IMR-90 (cell line): Measurements from ENCODE around the gene RNF114. TPM values are rescaled to one million over a fixed set of nuclear protein-coding genes. Genes with fewer than 3 reads are reported as not detected.

ENCODE experiments used
- ATAC-seq: fragments of 200-7000 bp; cut with Tn5 transposase; 2 replicates; pipeline ENCODE4 v1.9.1; 2020; ENCODE audit warnings: low read depth, mild to moderate bottlenecking, moderate library complexity
- BruUV-seq: library from RNA; stranded (reverse); fragments of 400-500 nt; replicated peaks from 2 replicates; lab custom pipeline; 2021; lab: Mats Ljungman, UMichigan
- CTCF ChIA-PET: fragments of 300-600 bp; formaldehyde crosslinking; extraction: SDS; loops from one replicate; lab custom pipeline; 2021; ENCODE audit warnings: antibody characterized with exemption; lab: Yijun Ruan, JAX
- POLR2A ChIA-PET: fragments of 300-600 bp; sonication (Branson Sonifier 250); formaldehyde crosslinking; loops from one replicate; lab custom pipeline; 2022; ENCODE audit warnings: antibody characterized with exemption; ENCODE audit not compliant: unreplicated experiment; lab: Charles Lee
- DNase-seq: peaks from one replicate; pipeline ENCODE4 v3.0.0; 2013
- H2AFZ ChIP-seq: replicated peaks from 2 replicates; pipeline ENCODE3; 2013; ENCODE audit warnings: low read length, mild to moderate bottlenecking; ENCODE audit not compliant: poor library complexity
- H2AK5ac ChIP-seq: 2 replicates; pipeline ENCODE4 v1.6.1; 2013; ENCODE audit warnings: low read depth, low read length, inconsistent platforms
- H2AK9ac ChIP-seq: replicated peaks from 2 replicates; pipeline ENCODE3; 2013; ENCODE audit warnings: mild to moderate bottlenecking, low read depth, low read length, moderate library complexity; ENCODE audit not compliant: poor library complexity
- H2BK120ac ChIP-seq: 2 replicates; pipeline ENCODE4 v1.6.1; 2013; ENCODE audit warnings: low read depth, low read length, inconsistent platforms
- H2BK15ac ChIP-seq: 3 replicates; pipeline ENCODE4 v1.6.1; 2013; ENCODE audit warnings: low read depth, low read length, inconsistent platforms
- H2BK20ac ChIP-seq: 2 replicates; pipeline ENCODE4 v1.6.1; 2013; ENCODE audit warnings: low read depth, mild to moderate bottlenecking, inconsistent platforms, low read length, moderate library complexity
- H2BK5ac ChIP-seq: 2 replicates; pipeline ENCODE4 v1.6.1; 2013; ENCODE audit warnings: mild to moderate bottlenecking, low read depth, low read length, inconsistent platforms; ENCODE audit not compliant: poor library complexity, severe bottlenecking
- H3K14ac ChIP-seq: replicated peaks from 2 replicates; pipeline ENCODE4 v1.6.1; 2013; ENCODE audit warnings: low read depth, low read length, inconsistent platforms
- H3K18ac ChIP-seq: 2 replicates; pipeline ENCODE4 v1.6.1; 2013; ENCODE audit warnings: low read depth, low read length, control low read depth
- H3K23ac ChIP-seq: 2 replicates; pipeline ENCODE4 v1.6.1; 2013; ENCODE audit warnings: low read depth, low read length, inconsistent platforms
- H3K27ac ChIP-seq: 2 replicates; pipeline ENCODE4 v1.5.1; 2013; ENCODE audit warnings: mild to moderate bottlenecking, control low read depth, low read length; ENCODE audit not compliant: insufficient read depth
- H3K27me3 ChIP-seq: 2 replicates; pipeline ENCODE4 v1.6.1; 2013; ENCODE audit warnings: low read length; ENCODE audit not compliant: control insufficient read depth, insufficient read depth
- H3K36me3 ChIP-seq: 2 replicates; pipeline ENCODE4 v1.6.1; 2013; ENCODE audit warnings: low read length, mixed read lengths; ENCODE audit not compliant: control insufficient read depth, insufficient read depth
- H3K4ac ChIP-seq: 2 replicates; pipeline ENCODE4 v1.6.1; 2013; ENCODE audit warnings: low read depth, low read length, inconsistent platforms
- H3K4me1 ChIP-seq: 2 replicates; pipeline ENCODE4 v1.6.1; 2013; ENCODE audit warnings: low read length, mixed read lengths; ENCODE audit not compliant: control insufficient read depth, insufficient read depth
- H3K4me2 ChIP-seq: 2 replicates; pipeline ENCODE4 v1.6.1; 2013; ENCODE audit warnings: low read depth, mild to moderate bottlenecking, control low read depth, low read length, moderate library complexity
- H3K4me3 ChIP-seq: 2 replicates; pipeline ENCODE4 v1.5.1; 2013; ENCODE audit warnings: low read depth, mild to moderate bottlenecking, control low read depth, low read length, moderate library complexity; ENCODE audit not compliant: insufficient read depth
- H3K56ac ChIP-seq: 2 replicates; pipeline ENCODE4 v1.6.1; 2013; ENCODE audit warnings: low read length, inconsistent platforms; ENCODE audit not compliant: insufficient read depth; ENCODE audit errors: extremely low read depth
- H3K79me1 ChIP-seq, 2 experiments: 2 replicates each; pipeline ENCODE4 v1.6.1; 2013; ENCODE audit warnings: low read length in 2 of 2, inconsistent platforms in 1 of 2, low read depth in 1 of 2
- H3K9ac ChIP-seq: 2 replicates; pipeline ENCODE4 v1.6.1; 2013; ENCODE audit warnings: low read depth, low read length, control low read depth
- H3K9me1 ChIP-seq: 2 replicates; pipeline ENCODE4 v1.6.1; 2013; ENCODE audit warnings: low read length, inconsistent platforms; ENCODE audit not compliant: insufficient read depth
- H3K9me3 ChIP-seq: 2 replicates; pipeline ENCODE4 v1.6.1; 2013; ENCODE audit warnings: low read length; ENCODE audit not compliant: control insufficient read depth, insufficient read depth
- H4K20me1 ChIP-seq: 2 replicates; pipeline ENCODE4 v1.6.1; 2013; ENCODE audit warnings: low read length, inconsistent platforms; ENCODE audit not compliant: insufficient read depth
- H4K5ac ChIP-seq: 2 replicates; pipeline ENCODE4 v1.6.1; 2013; ENCODE audit warnings: mild to moderate bottlenecking, low read depth, low read length, control low read depth
- H4K8ac ChIP-seq, 2 experiments: 2 replicates each; pipeline ENCODE4 v1.6.1; 2013; ENCODE audit warnings: low read depth in 2 of 2, low read length in 2 of 2, control low read depth in 1 of 2, inconsistent platforms in 1 of 2
- H4K91ac ChIP-seq: 2 replicates; pipeline ENCODE4 v1.6.1; 2013; ENCODE audit warnings: low read depth, low read length, inconsistent platforms; ENCODE audit not compliant: insufficient read depth
- BHLHE40 ChIP-seq: fragments of 150-350 bp; IDR thresholded peaks from 2 replicates; pipeline ENCODE4 v1.6.1; 2016; ENCODE audit warnings: mild to moderate bottlenecking, low read depth, low read length
- FOS ChIP-seq: fragments of 150-350 bp; IDR thresholded peaks from 2 replicates; pipeline ENCODE4 v1.6.1; 2016; ENCODE audit warnings: low read depth, low read length
- POLR2A ChIP-seq: IDR thresholded peaks from 2 replicates; pipeline ENCODE4 v1.6.1; 2012; ENCODE audit warnings: mild to moderate bottlenecking, low read depth, low read length
- RCOR1 ChIP-seq: IDR thresholded peaks from 2 replicates; pipeline ENCODE4 v1.6.1; 2012; ENCODE audit warnings: mild to moderate bottlenecking, low read length, improper control_type of control experiment; ENCODE audit not compliant: insufficient replicate concordance
- SMC3 ChIP-seq: fragments of 150-350 bp; IDR thresholded peaks from 2 replicates; pipeline ENCODE4 v1.6.1; 2016; ENCODE audit warnings: low read depth, mild to moderate bottlenecking, antibody characterized with exemption, low read length, moderate library complexity
- WGBS, 2 experiments: methylation state at CpG; one replicate each; pipeline versions ENCODE4 v1.1.5 to v1.1.7; 2013; ENCODE audit warnings: missing lambda C conversion rate in 2 of 2; ENCODE audit not compliant: insufficient read length in 1 of 2; ENCODE audit errors: extremely low coverage in 2 of 2; 5-methylcytosine and 5-hydroxymethylcytosine counted together
- dilution Hi-C: fragments of 300-500 bp; cut with HindIII; formaldehyde crosslinking; loops from one replicate; pipeline ENCODE4 v1.14.3; 2018; ENCODE audit warnings: low sequenced_read_pairs; ENCODE audit not compliant: unreplicated experiment
- in situ Hi-C: fragments of 300-500 bp; cut with MboI; formaldehyde crosslinking; loops from 3 replicates; pipeline ENCODE4 v1.14.3; 2019; ENCODE audit warnings: low sequenced_read_pairs, inconsistent platforms, mixed read lengths
- intact Hi-C: fragments of 100-400 bp; cut with micrococcal nuclease; formaldehyde crosslinking; loops from 2 replicates; pipeline ENCODE4 v1.10.0; 2022
- polyA plus RNA-seq, 3 experiments: library from polyadenylated mRNA; depleted of rRNA; stranded (reverse); fragments of >200 nt; gene quantifications; 2 replicates each; pipeline ENCODE4 v1.2.3, GENCODE V29; 2012; ENCODE audit warnings: low replicate concordance in 1 of 3
- total RNA-seq: library from RNA; depleted of rRNA; stranded (reverse); fragments of >200 nt; gene quantifications from 2 replicates; pipeline ENCODE4 v1.2.3, GENCODE V29; 2012
- TF ChIP-seq, protein P1 (sequence below): fragments of 150-350 bp; IDR thresholded peaks from 2 replicates; pipeline ENCODE4 v1.6.1; 2017; ENCODE audit warnings: mild to moderate bottlenecking, antibody characterized with exemption, low read length, low read depth

RNF114 gene
- total and polyA plus RNA-seq, 2 of the 4 experiments (the other 2 are of a cell fraction) = 44.6 to 62.3 TPM

DNA sequence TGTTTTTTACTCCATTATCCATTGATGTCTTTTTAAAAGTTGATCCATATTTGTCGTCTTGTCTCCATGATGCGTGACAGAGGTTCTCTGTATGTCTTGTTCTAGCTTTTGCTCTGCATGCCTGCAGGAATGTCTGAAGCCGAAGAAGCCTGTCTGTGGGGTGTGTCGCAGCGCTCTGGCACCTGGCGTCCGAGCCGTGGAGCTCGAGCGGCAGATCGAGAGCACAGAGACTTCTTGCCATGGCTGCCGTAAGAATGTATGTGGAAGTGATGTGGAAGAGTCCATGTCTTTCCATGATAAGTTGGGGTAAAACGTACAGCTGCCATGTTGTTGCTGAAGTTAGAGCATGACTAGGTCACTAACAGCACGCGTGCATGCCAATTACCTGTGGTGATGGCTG, 5.3 kb downstream of the RNF114 start:
- no peak overlapping the region for H2BK5ac ChIP-seq
- H2BK120ac ChIP-seq = no peak overlapping the region
- H3K4ac ChIP-seq = no peak overlapping the region
- peaks cover 35% of the 10 kb centered on the region for H3K36me3 ChIP-seq
- H3K4me2 ChIP-seq = no peak overlapping the region
- ChIA-PET POLR2A (no interaction called here), CTCF (no interaction called here)
- no peaks in the 10 kb centered on the region for H3K9me3 ChIP-seq
- H3K4me1 ChIP-seq = peaks cover 13% of the 10 kb centered on the region
- dilution Hi-C loops (no loop called here), intact Hi-C loops (no loop called here), in situ Hi-C loops (no loop called here)
- peaks cover 18 to 79% of the 10 kb centered on the region in 2 experiments for H3K79me1 ChIP-seq
- no peak overlapping the region for H3K56ac ChIP-seq
- no peaks in the 10 kb centered on the region for H3K27me3 ChIP-seq
- H3K9me1 ChIP-seq = peaks cover 29% of the 10 kb centered on the region
- no peak overlapping the region for H2AK9ac ChIP-seq
- H2AK5ac ChIP-seq = no peak overlapping the region
- no peak overlapping the region for H4K5ac ChIP-seq
- no peak overlapping the region for H2AFZ ChIP-seq
- WGBS, 2 experiments = 99% methylated on average over 10 of the region's 15 CpGs; no CpG with 5 or more reads in 1 of the 2 experiments
- DNase-seq (no peak), ATAC-seq (no peak)
- no peak overlapping the region for H3K27ac ChIP-seq
- peak overlapping the region; percentile 31; the same call in 1 of the 2 replicates for H3K23ac ChIP-seq
- BruUV-seq = no TSS peak
- H2BK20ac ChIP-seq = no peak overlapping the region
- H3K14ac ChIP-seq = no peak overlapping the region
- no peak overlapping the region for H3K4me3 ChIP-seq
- no peak overlapping the region for H2BK15ac ChIP-seq
- no peak overlapping the region for H3K9ac ChIP-seq
- peaks cover 48% of the 10 kb centered on the region for H4K20me1 ChIP-seq
- H4K91ac ChIP-seq = no peak overlapping the region
- TF ChIP-seq RCOR1 (no peak), POLR2A (no peak), FOS (no peak), BHLHE40 (no peak), SMC3 (no peak)
- TF ChIP-seq, protein P1, sequence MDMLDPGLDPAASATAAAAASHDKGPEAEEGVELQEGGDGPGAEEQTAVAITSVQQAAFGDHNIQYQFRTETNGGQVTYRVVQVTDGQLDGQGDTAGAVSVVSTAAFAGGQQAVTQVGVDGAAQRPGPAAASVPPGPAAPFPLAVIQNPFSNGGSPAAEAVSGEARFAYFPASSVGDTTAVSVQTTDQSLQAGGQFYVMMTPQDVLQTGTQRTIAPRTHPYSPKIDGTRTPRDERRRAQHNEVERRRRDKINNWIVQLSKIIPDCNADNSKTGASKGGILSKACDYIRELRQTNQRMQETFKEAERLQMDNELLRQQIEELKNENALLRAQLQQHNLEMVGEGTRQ = no peak
- H3K18ac ChIP-seq = no peak overlapping the region
- no peak overlapping the region for H4K8ac ChIP-seq
